GM23338 (cell line): Measurements from ENCODE around the gene SDE2.

Experiments used
- CREB1 ChIP-seq: fragments of 250-450 bp; sonication (Bioruptor Pico); IDR thresholded peaks from 2 replicates; pipeline ENCODE4 v1.5.0; 2020; ENCODE audit warnings: low read depth, mild to moderate bottlenecking, moderate library complexity
- CTCF ChIP-seq, 2 experiments: fragments of 200-600 bp in 1 of 2; sonication (generic) in 1 of 2; conservative IDR thresholded peaks; 2 replicates each; pipeline versions ENCODE4 v1.5.1 to v1.6.1; 2016 to 2017; ENCODE audit warnings: antibody characterized with exemption in 2 of 2, low read depth in 2 of 2, mild to moderate bottlenecking in 2 of 2, moderate library complexity in 1 of 2
- EZH2 ChIP-seq: fragments of 200-600 bp; sonication (generic); IDR thresholded peaks from one replicate; pipeline ENCODE4 v1.8.0; 2017; ENCODE audit warnings: antibody characterized with exemption, mild to moderate bottlenecking, low read depth; ENCODE audit not compliant: unreplicated experiment
- EZH2phosphoT487 ChIP-seq: fragments of 200-600 bp; sonication (generic); IDR thresholded peaks from one replicate; pipeline ENCODE4 v1.8.1; 2018; ENCODE audit warnings: antibody characterized with exemption; ENCODE audit not compliant: unreplicated experiment

DNA sequence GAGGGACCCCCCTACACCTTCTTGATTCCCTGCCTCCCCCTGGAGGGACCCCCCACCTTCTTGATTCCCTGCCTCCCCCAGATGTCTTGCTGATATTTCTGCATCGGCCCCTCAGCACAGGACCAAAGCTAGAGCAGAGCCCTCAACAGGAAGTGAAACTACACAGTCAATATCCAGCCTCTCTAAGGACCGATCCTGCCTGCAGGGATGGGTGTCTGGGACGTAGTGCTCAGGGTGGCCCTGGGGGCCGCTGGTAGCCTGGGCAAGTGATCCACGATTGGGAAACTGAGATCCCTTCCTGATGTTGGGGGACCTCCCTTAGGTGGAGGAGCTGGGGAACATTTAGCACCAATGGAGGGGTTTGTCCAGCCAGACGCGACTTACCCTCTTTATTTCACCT lies 54.2 kb downstream of the SDE2 start:
- TF ChIP-seq CTCF (conservative IDR thresholded peaks at IDR 0.05; ENCODE audit: low read depth in 2 of 2) (no peak), CREB1 (no peak), EZH2phosphoT487 (no peak), EZH2 (no peak)
